ENCODE measurements around the gene BOC. TPM values are rescaled to one million over a fixed set of nuclear protein-coding genes. Genes with fewer than 3 reads are reported as not detected.

BOC gene
- total RNA-seq, 1 donor: 22.8 TPM

DNA sequence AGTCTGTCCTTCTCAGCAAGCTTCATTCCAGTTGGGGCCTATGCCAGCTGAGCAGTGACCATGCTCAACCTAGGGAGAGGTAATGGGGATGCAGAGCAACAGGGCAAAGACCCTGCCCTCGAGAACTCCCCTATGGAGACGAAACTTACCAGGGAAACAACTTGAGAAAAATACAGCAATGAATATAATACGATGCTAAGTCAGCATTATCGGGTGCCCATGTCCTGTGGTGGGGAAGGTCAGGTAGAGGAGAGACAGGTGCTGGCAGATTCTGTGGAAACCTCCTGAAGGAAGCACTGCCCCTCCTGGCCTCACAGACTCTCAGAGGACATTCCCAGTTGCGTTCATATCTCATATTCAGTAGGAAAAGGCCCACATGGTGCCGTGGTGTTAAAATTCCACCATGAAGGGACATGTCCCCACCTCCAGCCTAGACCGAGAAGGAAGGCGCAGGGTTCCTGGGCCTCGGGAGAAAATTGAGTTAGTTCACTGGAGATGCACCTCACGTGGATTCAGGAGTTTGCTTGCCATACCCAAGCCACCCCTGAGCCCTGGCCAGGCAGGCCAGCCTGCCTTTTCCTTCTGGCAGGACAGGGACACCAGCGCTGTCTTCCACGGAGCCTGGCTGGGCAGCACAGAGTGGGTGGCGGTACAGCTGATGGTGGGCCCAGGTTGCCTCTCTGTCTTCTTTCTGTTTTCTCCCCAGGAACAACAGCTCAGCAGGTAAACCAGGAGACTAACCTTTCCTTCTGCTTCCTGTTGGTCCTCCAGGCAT lies 62.4 kb downstream of the BOC start:
- peaks cover 2% of the 10 kb centered on the region for H3K36me3 ChIP-seq (ENCODE audit: insufficient read depth, low read length)
- TF ChIP-seq, protein P1, sequence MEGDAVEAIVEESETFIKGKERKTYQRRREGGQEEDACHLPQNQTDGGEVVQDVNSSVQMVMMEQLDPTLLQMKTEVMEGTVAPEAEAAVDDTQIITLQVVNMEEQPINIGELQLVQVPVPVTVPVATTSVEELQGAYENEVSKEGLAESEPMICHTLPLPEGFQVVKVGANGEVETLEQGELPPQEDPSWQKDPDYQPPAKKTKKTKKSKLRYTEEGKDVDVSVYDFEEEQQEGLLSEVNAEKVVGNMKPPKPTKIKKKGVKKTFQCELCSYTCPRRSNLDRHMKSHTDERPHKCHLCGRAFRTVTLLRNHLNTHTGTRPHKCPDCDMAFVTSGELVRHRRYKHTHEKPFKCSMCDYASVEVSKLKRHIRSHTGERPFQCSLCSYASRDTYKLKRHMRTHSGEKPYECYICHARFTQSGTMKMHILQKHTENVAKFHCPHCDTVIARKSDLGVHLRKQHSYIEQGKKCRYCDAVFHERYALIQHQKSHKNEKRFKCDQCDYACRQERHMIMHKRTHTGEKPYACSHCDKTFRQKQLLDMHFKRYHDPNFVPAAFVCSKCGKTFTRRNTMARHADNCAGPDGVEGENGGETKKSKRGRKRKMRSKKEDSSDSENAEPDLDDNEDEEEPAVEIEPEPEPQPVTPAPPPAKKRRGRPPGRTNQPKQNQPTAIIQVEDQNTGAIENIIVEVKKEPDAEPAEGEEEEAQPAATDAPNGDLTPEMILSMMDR (IDR thresholded peaks at IDR 0.05; ENCODE audit: extremely low read depth, low read depth, low read length): no peak
- H3K27me3 ChIP-seq (ENCODE audit: insufficient read depth, low read length): no peaks in the 10 kb centered on the region
- H3K79me2 ChIP-seq (ENCODE audit: insufficient read depth, low read length): no peaks in the 10 kb centered on the region
- H3K4me1 ChIP-seq (ENCODE audit: insufficient read depth, low read length): peaks cover 14% of the 10 kb centered on the region
- DNase-seq (ENCODE audit: insufficient read length, low spot score, missing footprints): no peak
- no peaks in the 10 kb centered on the region for H4K20me1 ChIP-seq (ENCODE audit: insufficient read depth, low read length)
- H3K27ac ChIP-seq (ENCODE audit: low read depth, low read length): no peak overlapping the region
- H3K4me2 ChIP-seq (ENCODE audit: insufficient read depth, low read length): no peak overlapping the region
- H3K4me3 ChIP-seq (ENCODE audit: insufficient read depth, low read length): no peak overlapping the region
- no peaks in the 10 kb centered on the region for H3K9me3 ChIP-seq (ENCODE audit: low read depth, low read length)
- no peak overlapping the region for H2AFZ ChIP-seq (ENCODE audit: low read length)

- Histone ChIP-seq H3K4me3 (ENCODE audit: insufficient read depth, low read length) (no peak overlapping the region), H3K4me2 (ENCODE audit: insufficient read depth, low read length) (no peak overlapping the region), H3K9me3 (ENCODE audit: low read depth, low read length) (no peaks in the 10 kb centered on the region), H3K36me3 (ENCODE audit: insufficient read depth, low read length) (peaks cover 5% of the 10 kb centered on the region), H3K27me3 (ENCODE audit: insufficient read depth, low read length) (no peaks in the 10 kb centered on the region), H2AFZ (ENCODE audit: low read length) (no peak overlapping the region), H3K27ac (ENCODE audit: low read depth, low read length) (no peak overlapping the region), H3K79me2 (ENCODE audit: insufficient read depth, low read length) (no peaks in the 10 kb centered on the region), H3K4me1 (ENCODE audit: insufficient read depth, low read length) (peaks cover 14% of the 10 kb centered on the region), H4K20me1 (ENCODE audit: insufficient read depth, low read length) (no peaks in the 10 kb centered on the region)
- no peak for DNase-seq (ENCODE audit: insufficient read length, low spot score, missing footprints)
- TF ChIP-seq, protein P1 (IDR thresholded peaks at IDR 0.05; ENCODE audit: extremely low read depth, low read depth, low read length): no peak
These were observed 63.3 kb downstream of the BOC start for GRCh38 chr3:113274425-113275257.

DNA sequence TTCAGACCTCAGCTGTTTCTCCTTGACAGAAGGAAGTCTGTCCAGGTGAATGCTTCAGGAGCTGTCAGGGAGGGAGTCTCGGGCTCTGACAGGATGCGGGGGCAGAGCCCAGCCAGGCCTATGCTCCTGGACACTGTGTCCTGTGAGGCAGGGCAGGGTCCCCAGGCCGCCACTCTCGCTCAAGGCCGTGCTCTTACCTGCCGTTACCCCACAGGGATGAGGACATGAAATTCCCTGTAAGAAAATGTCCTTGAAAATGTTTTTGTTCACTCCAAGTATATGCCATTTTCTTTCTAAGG lies 63.9 kb downstream of the BOC start:
- no peak overlapping the region for H3K4me3 ChIP-seq (ENCODE audit: insufficient read depth, low read length)
- H2AFZ ChIP-seq (ENCODE audit: low read length): no peak overlapping the region
- TF ChIP-seq, protein P1 (IDR thresholded peaks at IDR 0.05; ENCODE audit: extremely low read depth, low read depth, low read length): no peak
- peaks cover 14% of the 10 kb centered on the region for H3K4me1 ChIP-seq (ENCODE audit: insufficient read depth, low read length)
- H3K27ac ChIP-seq (ENCODE audit: low read depth, low read length): no peak overlapping the region
- peaks cover 5% of the 10 kb centered on the region for H3K36me3 ChIP-seq (ENCODE audit: insufficient read depth, low read length)
- DNase-seq (ENCODE audit: insufficient read length, low spot score, missing footprints): no peak
- H3K79me2 ChIP-seq (ENCODE audit: insufficient read depth, low read length): no peaks in the 10 kb centered on the region
- no peak overlapping the region for H3K4me2 ChIP-seq (ENCODE audit: insufficient read depth, low read length)
- H4K20me1 ChIP-seq (ENCODE audit: insufficient read depth, low read length): no peaks in the 10 kb centered on the region
- H3K27me3 ChIP-seq (ENCODE audit: insufficient read depth, low read length): no peaks in the 10 kb centered on the region
- no peaks in the 10 kb centered on the region for H3K9me3 ChIP-seq (ENCODE audit: low read depth, low read length)

DNA sequence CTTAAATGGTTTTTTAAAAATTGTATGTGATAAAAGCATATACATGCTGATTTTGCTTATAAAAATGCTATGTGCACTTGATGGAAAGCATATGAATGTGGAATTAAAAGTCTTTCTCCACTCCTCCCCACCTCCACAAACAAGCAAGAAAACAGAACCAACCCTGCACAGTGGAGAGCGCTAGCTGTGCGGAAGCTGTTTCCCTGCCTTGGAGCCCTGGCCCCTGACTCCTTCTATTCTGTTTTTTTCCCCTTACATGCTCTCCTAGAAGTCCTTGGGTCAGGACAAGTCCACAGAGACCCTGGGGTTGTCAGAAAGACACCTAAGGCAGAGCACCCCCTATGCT lies 64.2 kb downstream of the BOC start:
- no peak overlapping the region for H3K4me3 ChIP-seq (ENCODE audit: insufficient read depth, low read length)
- H2AFZ ChIP-seq (ENCODE audit: low read length): peak overlapping the region; percentile 80
- H3K27ac ChIP-seq (ENCODE audit: low read depth, low read length): peak overlapping the region; percentile 84
- H3K9me3 ChIP-seq (ENCODE audit: low read depth, low read length): no peaks in the 10 kb centered on the region
- TF ChIP-seq, protein P1 (IDR thresholded peaks at IDR 0.05; ENCODE audit: extremely low read depth, low read depth, low read length): no peak
- peak overlapping the region; percentile 73 for H3K4me2 ChIP-seq (ENCODE audit: insufficient read depth, low read length)
- H3K4me1 ChIP-seq (ENCODE audit: insufficient read depth, low read length): peaks cover 14% of the 10 kb centered on the region
- no peaks in the 10 kb centered on the region for H4K20me1 ChIP-seq (ENCODE audit: insufficient read depth, low read length)
- no peaks in the 10 kb centered on the region for H3K27me3 ChIP-seq (ENCODE audit: insufficient read depth, low read length)
- H3K79me2 ChIP-seq (ENCODE audit: insufficient read depth, low read length): no peaks in the 10 kb centered on the region
- DNase-seq (ENCODE audit: insufficient read length, low spot score, missing footprints): no peak
- peaks cover 6% of the 10 kb centered on the region for H3K36me3 ChIP-seq (ENCODE audit: insufficient read depth, low read length)

All from osteoblast (primary cell).